Keratinocyte (primary cell): ENCODE results near the gene MYO7B. TPM values are rescaled to one million over a fixed set of nuclear protein-coding genes. Genes with fewer than 3 reads are reported as not detected.
A peak's percentile ranks its signal among the peaks of the same experiment; 100 is the strongest.

ENCODE experiments used
- DNase-seq: peaks from one replicate; pipeline ENCODE4 v3.0.0-alpha.2; 2011; ENCODE audit warnings: low read depth, missing footprints, low spot score
- FAIRE-seq: peaks from 2 replicates; lab custom pipeline; 2011; peaks lifted over from hg19 to GRCh38; lab: Jason Lieb, UNC
- H2AFZ ChIP-seq: 2 replicates; pipeline ENCODE4 v1.6.0; 2012; ENCODE audit warnings: low read length, control low read depth, inconsistent platforms; ENCODE audit not compliant: control insufficient read depth
- H3K27ac ChIP-seq: 2 replicates; pipeline ENCODE4 v1.5.1; 2011; ENCODE audit warnings: low read length; ENCODE audit not compliant: control insufficient read depth, insufficient read depth
- H3K27me3 ChIP-seq: 3 replicates; pipeline ENCODE4 v1.6.0; 2011; ENCODE audit warnings: low read length; ENCODE audit not compliant: control insufficient read depth, insufficient read depth; ENCODE audit errors: extremely low read depth
- H3K36me3 ChIP-seq, 2 experiments: 2 replicates in 1 of 2; 3 replicates in 1 of 2; pipeline ENCODE4 v1.5.1; 2011; ENCODE audit warnings: low read length in 2 of 2, mild to moderate bottlenecking in 1 of 2; ENCODE audit not compliant: control insufficient read depth in 2 of 2, insufficient read depth in 2 of 2; ENCODE audit errors: extremely low read depth in 1 of 2
- H3K4me1 ChIP-seq: 3 replicates; pipeline ENCODE4 v1.5.1; 2011; ENCODE audit warnings: low read length; ENCODE audit not compliant: control insufficient read depth, insufficient read depth; ENCODE audit errors: extremely low read depth
- H3K4me2 ChIP-seq: 3 replicates; pipeline ENCODE4 v1.6.0; 2011; ENCODE audit warnings: low read depth, low read length; ENCODE audit not compliant: control insufficient read depth, insufficient read depth; ENCODE audit errors: extremely low read depth
- H3K4me3 ChIP-seq, 3 experiments: fragments of 200-600 bp in 1 of 3; sonication (generic) in 1 of 3; 2 replicates in 2 of 3; 3 replicates in 1 of 3; pipeline ENCODE4 v1.5.1; 2011 to 2016; ENCODE audit warnings: low read length in 3 of 3, mild to moderate bottlenecking in 3 of 3, control low read depth in 2 of 3, inconsistent platforms in 1 of 3, low read depth in 1 of 3, mixed read lengths in 1 of 3, mixed run types in 1 of 3, moderate library complexity in 1 of 3; ENCODE audit not compliant: control insufficient read depth in 2 of 3, insufficient read depth in 2 of 3; ENCODE audit errors: extremely low read depth in 1 of 3
- H3K79me2 ChIP-seq: 2 replicates; pipeline ENCODE4 v1.6.0; 2012; ENCODE audit warnings: low read length; ENCODE audit not compliant: control insufficient read depth, insufficient read depth
- H3K9ac ChIP-seq: 3 replicates; pipeline ENCODE4 v1.6.0; 2011; ENCODE audit warnings: low read length; ENCODE audit not compliant: control insufficient read depth, insufficient read depth; ENCODE audit errors: extremely low read depth
- H3K9me1 ChIP-seq: 3 replicates; pipeline ENCODE4 v1.6.0; 2011; ENCODE audit warnings: low read length; ENCODE audit not compliant: control insufficient read depth, insufficient read depth; ENCODE audit errors: extremely low read depth
- H3K9me3 ChIP-seq: 2 replicates; pipeline ENCODE4 v1.5.1; 2012; ENCODE audit warnings: low read depth, low read length; ENCODE audit not compliant: control insufficient read depth
- H4K20me1 ChIP-seq: 3 replicates; pipeline ENCODE4 v1.6.0; 2011; ENCODE audit warnings: low read length; ENCODE audit not compliant: control insufficient read depth, insufficient read depth; ENCODE audit errors: extremely low read depth
- EZH2 ChIP-seq: IDR thresholded peaks from one replicate; pipeline ENCODE4 v1.6.1; 2012; ENCODE audit warnings: inconsistent platforms, mild to moderate bottlenecking, low read length, moderate library complexity
- dilution Hi-C: fragments of 300-500 bp; cut with MboI; formaldehyde crosslinking; loops from one replicate; pipeline ENCODE4 v1.7.0; 2020; ENCODE audit warnings: low sequenced_read_pairs; ENCODE audit not compliant: extremely low pct_ligation_motif_present
- polyA plus RNA-seq, 5 experiments: library from polyadenylated mRNA; depleted of rRNA in 3 of 5; stranded (reverse) in 3 of 5; stranded (forward) in 1 of 5; unstranded in 1 of 5; fragments of >200 nt; gene quantifications; 1 replicate in 1 of 5; 2 replicates in 3 of 5; 3 replicates in 1 of 5; pipeline versions ENCODE4 v1.2.1 to v1.2.3, GENCODE V29; 2011 to 2012; ENCODE audit warnings: missing spikeins in 2 of 5, low read depth in 1 of 5, low replicate concordance in 1 of 5
- TF ChIP-seq, protein P1 (sequence below), 3 experiments: IDR thresholded peaks in 1 of 3; conservative IDR thresholded peaks in 1 of 3; optimal IDR thresholded peaks in 1 of 3; 2 replicates in 2 of 3; 3 replicates in 1 of 3; pipeline versions ENCODE3 to v1.5.1; 2011; ENCODE audit warnings: low read length in 3 of 3, mild to moderate bottlenecking in 3 of 3, moderate library complexity in 2 of 3, control low read depth in 1 of 3, inconsistent platforms in 1 of 3; ENCODE audit not compliant: insufficient read depth in 2 of 3; ENCODE audit errors: extremely low read depth in 1 of 3

MYO7B gene
- polyA plus RNA-seq, 1 donor (not counting 4 experiments of a cell fraction or from before 2014, with no cell fraction given), result not detected

DNA sequence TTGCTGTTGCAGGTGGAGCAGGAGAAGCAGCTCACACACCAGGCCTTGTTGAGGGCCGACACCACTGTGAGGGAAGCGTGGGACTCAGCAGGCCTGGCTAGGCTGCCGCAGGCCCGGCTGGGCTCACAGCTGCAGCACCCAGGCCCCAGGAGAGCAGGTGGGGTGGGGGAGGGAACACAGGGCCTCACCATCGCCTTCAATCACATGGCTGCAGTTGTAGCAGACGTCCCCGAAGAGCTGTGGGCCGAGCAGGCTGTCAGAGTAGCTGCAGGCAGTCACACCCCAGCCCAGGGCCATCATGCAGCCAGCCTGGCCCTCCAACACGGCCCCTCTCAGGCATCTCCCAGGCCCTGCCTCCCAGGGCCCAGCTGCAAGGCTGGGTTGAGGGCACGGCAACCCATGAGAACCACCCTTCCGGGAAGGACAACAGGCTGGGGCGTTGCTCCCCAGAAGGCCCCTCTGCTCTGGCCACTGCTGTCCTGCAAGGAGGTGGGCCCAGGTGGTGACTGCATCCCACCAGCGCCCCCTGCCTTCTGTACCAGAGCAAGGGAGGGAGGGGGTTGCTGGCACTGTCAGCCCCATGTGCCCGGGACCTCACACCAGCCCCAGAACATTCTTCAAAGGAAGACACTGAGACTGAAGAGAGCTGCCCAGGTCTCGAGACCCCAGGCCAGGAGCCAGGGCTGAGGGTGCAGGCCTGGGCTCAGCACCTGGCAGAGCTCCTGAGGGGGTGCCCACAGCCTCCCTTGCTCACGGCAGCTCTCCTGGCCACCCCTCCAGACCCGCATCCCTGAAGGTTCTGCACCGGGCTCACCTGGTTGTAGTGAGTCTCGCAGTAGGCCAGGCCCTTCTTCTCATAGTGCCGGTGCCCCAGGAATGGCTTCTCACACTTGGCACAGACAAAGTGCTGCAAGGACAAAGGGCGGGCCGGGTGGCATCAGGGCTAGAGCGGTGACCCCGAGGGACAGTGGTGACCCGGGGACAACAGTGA lies 104.9 kb downstream of the MYO7B start:
- H3K79me2 ChIP-seq, result no peaks in the 10 kb centered on the region
- H3K9ac ChIP-seq, result no peak overlapping the region
- DNase-seq (no peak), FAIRE-seq (no peak)
- H3K4me1 ChIP-seq, result peaks cover 14% of the 10 kb centered on the region
- no peak for TF ChIP-seq EZH2
- TF ChIP-seq, protein P1, sequence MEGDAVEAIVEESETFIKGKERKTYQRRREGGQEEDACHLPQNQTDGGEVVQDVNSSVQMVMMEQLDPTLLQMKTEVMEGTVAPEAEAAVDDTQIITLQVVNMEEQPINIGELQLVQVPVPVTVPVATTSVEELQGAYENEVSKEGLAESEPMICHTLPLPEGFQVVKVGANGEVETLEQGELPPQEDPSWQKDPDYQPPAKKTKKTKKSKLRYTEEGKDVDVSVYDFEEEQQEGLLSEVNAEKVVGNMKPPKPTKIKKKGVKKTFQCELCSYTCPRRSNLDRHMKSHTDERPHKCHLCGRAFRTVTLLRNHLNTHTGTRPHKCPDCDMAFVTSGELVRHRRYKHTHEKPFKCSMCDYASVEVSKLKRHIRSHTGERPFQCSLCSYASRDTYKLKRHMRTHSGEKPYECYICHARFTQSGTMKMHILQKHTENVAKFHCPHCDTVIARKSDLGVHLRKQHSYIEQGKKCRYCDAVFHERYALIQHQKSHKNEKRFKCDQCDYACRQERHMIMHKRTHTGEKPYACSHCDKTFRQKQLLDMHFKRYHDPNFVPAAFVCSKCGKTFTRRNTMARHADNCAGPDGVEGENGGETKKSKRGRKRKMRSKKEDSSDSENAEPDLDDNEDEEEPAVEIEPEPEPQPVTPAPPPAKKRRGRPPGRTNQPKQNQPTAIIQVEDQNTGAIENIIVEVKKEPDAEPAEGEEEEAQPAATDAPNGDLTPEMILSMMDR (optimal IDR thresholded peaks at IDR 0.05 in 1 of 3, IDR thresholded peaks at IDR 0.05 in 1 of 3, conservative IDR thresholded peaks at IDR 0.05 in 1 of 3; ENCODE audit: extremely low read depth in 1 of 3, insufficient read depth in 2 of 3, low read length in 3 of 3), result peak in 2 of 3 experiments; percentile 4 to 48
- H4K20me1 ChIP-seq, result no peaks in the 10 kb centered on the region
- no peak overlapping the region for H3K4me3 ChIP-seq
- H3K9me1 ChIP-seq, result no peaks in the 10 kb centered on the region
- H3K27me3 ChIP-seq, result no peaks in the 10 kb centered on the region
- no peak overlapping the region for H3K4me2 ChIP-seq
- dilution Hi-C loops, result no loop called here
- H3K36me3 ChIP-seq, result no peaks in the 10 kb centered on the region
- no peak overlapping the region for H3K27ac ChIP-seq
- H3K9me3 ChIP-seq, result no peaks in the 10 kb centered on the region
- H2AFZ ChIP-seq, result no peak overlapping the region

DNA sequence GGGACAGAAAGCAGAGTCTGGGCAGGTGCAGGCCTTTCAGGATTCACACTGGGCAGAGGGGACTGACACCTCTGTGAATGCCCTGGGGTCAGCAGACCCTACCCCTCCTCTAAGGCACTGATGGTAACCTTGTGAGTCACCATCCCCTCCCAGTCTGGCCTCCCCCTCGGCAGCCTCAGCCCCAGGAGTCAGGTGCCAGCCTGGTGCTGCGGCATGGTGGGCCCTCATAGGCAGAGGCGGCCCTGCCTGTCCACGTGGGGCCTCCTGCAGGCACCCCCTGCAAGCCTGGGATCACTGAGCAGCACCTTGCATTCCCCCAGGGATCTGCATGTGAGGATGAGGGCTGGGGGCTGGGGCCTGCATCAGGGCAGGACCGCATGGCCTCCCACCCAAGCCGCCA lies 105.7 kb downstream of the MYO7B start:
- dilution Hi-C loops, result no loop called here
- H3K9me3 ChIP-seq, result no peaks in the 10 kb centered on the region
- H2AFZ ChIP-seq, result no peak overlapping the region
- H4K20me1 ChIP-seq, result no peaks in the 10 kb centered on the region
- H3K9ac ChIP-seq, result no peak overlapping the region
- TF ChIP-seq, protein P1 (optimal IDR thresholded peaks at IDR 0.05 in 1 of 3, IDR thresholded peaks at IDR 0.05 in 1 of 3, conservative IDR thresholded peaks at IDR 0.05 in 1 of 3; ENCODE audit: extremely low read depth in 1 of 3, insufficient read depth in 2 of 3, low read length in 3 of 3), result no peak
- TF ChIP-seq EZH2, result no peak
- H3K9me1 ChIP-seq, result no peaks in the 10 kb centered on the region
- FAIRE-seq, result no peak
- peaks cover 14% of the 10 kb centered on the region for H3K4me1 ChIP-seq
- H3K27ac ChIP-seq, result no peak overlapping the region
- no peaks in the 10 kb centered on the region for H3K27me3 ChIP-seq
- H3K36me3 ChIP-seq, result no peaks in the 10 kb centered on the region
- DNase-seq, result no peak
- H3K4me3 ChIP-seq, result no peak overlapping the region
- no peaks in the 10 kb centered on the region for H3K79me2 ChIP-seq
- H3K4me2 ChIP-seq, result no peak overlapping the region
